ENCODE results near the gene CYFIP2. TPM values are rescaled to one million over a fixed set of nuclear protein-coding genes. Genes with fewer than 3 reads are reported as not detected.

CYFIP2 gene
- total and polyA plus RNA-seq, 2 of the 8 experiments (the other 6 are each of a cell fraction or from before 2014, with no cell fraction given) = 45.1 to 80.6 TPM

DNA sequence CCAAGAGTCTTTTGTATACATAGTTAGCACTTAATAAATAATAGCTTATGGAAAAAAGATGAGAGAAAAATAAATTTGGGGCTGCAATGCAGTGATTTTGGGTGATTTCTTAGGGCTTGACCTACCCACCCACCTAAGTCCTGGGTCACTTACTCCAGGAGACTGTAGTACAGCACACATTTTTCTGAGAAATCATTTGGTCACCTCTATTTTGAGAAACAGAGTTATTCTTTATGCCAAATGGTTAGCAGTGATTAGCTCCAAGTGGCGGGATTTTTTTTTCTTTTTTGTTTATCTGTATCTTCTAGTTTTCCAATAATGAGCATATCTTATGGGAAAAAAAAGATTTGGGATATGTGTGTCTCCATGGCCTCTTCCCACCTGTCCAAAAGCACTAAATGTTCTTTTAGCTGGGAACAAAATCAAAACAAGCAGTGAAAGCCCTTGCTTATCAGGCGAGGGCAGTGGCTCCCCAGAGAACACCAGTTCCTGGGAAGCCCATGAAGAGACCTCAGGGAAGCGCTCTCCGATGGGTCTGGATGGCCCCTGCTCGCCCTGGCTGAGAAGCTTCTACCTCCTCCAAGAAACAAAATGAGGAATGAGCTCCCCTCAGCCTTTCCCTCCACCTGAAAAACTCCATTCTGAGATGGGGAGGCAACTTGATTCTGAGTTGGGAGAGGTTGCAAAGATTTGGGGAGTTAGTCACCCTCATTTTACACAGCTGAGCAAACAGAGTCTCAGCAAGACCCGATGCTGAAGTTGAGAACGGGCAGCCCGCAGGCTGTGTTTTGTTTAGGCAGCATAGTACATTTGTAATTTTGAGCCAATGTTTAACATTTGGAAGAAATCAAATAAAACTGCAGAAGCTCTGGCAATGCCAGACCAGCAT lies 69.9 kb downstream of the CYFIP2 start (continued):
- TF ChIP-seq RAD21 (IDR thresholded peaks at IDR 0.05 in 1 of 2, conservative IDR thresholded peaks at IDR 0.05 in 1 of 2; ENCODE audit: low read depth in 2 of 2, low read length in 2 of 2) (no peak), SP1 (IDR thresholded peaks at IDR 0.05; ENCODE audit: low read depth, low read length) (no peak), CBX8 (IDR thresholded peaks at IDR 0.05; ENCODE audit: borderline replicate concordance, low read depth, low read length) (no peak), ASH2L (IDR thresholded peaks at IDR 0.05; ENCODE audit: low read length) (no peak), HDAC6 (IDR thresholded peaks at IDR 0.05; ENCODE audit: low read depth, low read length) (no peak), SIN3A (conservative IDR thresholded peaks at IDR 0.05 in 1 of 2, IDR thresholded peaks at IDR 0.05 in 1 of 2; ENCODE audit: low read depth in 1 of 2, low read length in 2 of 2) (no peak)

Data from H1 (cell line).